SK-N-MC (cell line): Measurements from ENCODE around the gene GATAD2A.

ENCODE experiments used
- EZH2 ChIP-seq: fragments of 200-600 bp; sonication (generic); IDR thresholded peaks from one replicate; pipeline ENCODE4 v1.6.1; 2017; ENCODE audit warnings: antibody characterized with exemption
- FOXP2 ChIP-seq: optimal IDR thresholded peaks from 2 replicates; pipeline ENCODE3; 2011; ENCODE audit warnings: mild to moderate bottlenecking, moderate library complexity; ENCODE audit not compliant: insufficient read depth; ENCODE audit errors: extremely low read length, control extremely low read depth
- POLR2AphosphoS5 ChIP-seq: IDR thresholded peaks from 2 replicates; pipeline ENCODE4 v1.6.1; 2012; ENCODE audit warnings: mild to moderate bottlenecking, low read depth, low read length, borderline replicate concordance

DNA sequence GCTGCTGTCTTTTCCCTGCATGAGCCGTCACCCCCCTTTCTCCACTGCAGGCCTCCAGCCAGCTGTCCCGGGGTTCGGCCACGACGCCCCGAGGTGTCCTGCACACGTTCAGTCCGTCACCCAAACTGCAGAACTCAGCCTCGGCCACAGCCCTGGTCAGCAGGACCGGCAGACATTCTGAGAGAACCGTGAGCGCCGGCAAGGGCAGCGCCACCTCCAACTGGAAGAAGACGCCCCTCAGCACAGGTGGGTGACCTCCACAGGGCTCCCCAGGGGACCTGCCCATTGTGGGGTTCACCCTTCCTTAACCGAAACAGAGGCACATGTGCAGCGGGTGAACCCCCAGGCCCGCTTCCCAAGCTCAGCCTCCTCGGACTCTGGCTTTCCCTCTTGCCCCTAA is 96.8 kb downstream of the GATAD2A start:
- TF ChIP-seq POLR2AphosphoS5 (no peak), EZH2 (no peak), FOXP2 (no peak)
